Endometrial microvascular endothelial cells (primary cell): ENCODE data around the gene DPYSL3. TPM values are rescaled to one million over a fixed set of nuclear protein-coding genes. Genes with fewer than 3 reads are reported as not detected.

Experiments used
- in situ Hi-C: cut with HindIII; loops from 2 replicates; pipeline ENCODE4 v1.10.0; 2017; ENCODE audit warnings: low sequenced_read_pairs, low pct_unique_long_range_greater_than_20kb; ENCODE audit errors: inconsistent ontology term
- total RNA-seq: library from RNA; depleted of rRNA; stranded (reverse); fragments of >200 nt; gene quantifications from one replicate; pipeline ENCODE4 v1.2.3, GENCODE V29; 2015; ENCODE audit errors: inconsistent ontology term

DPYSL3 gene
- total RNA-seq, 1 donor from 2014 or later: 67.1 TPM

DNA sequence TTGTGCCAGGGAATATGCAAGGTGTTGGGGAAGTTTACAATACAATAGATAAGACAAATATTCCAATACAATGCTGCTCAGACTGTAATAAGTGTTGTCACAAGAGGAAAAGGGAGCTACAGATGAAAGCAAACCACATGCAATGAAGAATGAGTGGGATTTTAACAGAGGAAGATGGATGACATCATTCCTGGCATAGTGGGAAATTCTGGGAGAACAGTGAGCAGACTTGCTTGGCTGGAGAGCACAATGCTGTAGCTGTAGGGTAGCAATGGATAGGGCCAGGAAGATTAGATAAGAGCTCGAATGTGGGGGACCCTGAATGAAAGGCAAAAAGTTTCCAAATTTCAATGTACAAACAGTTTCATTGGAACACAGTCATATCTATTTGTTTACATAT is 9.5 kb upstream of the DPYSL3 start:
- in situ Hi-C loops: no loop called here

DNA sequence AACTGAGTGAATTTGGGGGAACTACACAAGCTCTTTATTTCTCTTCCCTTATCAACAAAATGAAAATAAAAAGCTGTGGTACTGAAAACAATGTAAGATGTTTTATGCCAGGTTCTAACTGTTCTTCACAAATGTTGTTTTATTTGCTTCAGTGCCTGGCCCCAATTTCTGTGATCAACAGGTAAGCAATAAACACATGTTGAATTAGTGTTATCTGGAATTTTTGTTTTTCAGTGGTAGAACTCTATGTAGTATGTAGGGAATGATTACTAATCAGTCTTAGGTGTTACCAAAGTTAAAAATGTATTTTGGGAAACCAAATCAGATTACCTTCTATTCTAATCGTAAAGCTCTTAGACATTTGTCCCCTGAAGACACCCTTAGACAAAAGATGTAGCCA is 7.5 kb upstream of the DPYSL3 start:
- in situ Hi-C loops: no loop called here

DNA sequence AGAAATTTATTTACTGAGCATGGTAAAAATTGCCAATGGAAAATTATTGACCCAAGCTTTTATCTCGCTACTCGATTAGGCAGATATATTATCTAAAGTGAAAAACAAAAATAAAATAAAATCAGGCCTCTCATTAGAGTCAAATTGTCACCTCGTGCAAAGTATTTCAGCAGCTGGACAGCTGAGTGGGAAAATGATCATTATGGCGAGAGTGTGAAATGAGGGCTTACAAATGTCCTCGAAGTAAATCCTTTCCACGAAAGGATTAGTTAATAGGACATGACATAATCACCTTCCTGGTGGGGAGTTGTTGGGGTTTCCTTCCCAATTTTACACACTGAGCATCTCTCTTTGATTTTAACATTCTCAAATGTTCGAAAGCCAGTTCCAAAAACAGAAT is 5.4 kb upstream of the DPYSL3 start:
- in situ Hi-C loops: no loop called here

DNA sequence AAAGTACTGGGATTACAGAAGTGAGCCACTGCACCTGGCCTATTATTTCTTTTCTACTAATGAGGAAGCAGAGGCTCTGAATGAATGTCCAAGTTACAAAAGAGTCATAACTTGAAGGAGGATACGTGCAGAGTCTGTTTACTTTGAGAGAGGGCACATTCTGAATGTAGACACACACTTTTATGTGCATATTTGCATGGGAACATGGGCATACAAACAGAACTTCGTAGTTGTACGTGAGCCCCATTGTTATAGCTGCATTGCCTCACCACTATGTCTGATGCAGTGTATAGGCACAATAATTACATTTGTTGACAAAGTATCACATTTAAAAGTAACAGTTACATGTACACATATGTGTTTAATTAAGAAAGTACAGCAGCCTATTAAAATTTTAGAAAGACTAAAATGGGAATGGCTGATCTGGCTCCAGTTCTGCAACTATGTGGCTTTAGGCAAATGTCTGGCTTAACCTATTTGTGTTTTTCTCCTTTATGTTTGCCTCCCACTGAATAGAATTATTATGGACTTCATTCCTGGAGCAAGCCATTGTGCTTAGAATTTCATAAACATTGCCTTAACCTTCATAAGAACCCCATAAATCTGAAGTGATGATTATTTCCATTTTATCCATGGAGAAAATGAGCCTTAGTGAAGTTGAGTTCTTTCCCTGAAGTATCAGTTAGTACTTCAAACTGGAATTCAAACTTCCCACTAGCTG is 3.0 kb upstream of the DPYSL3 start:
- in situ Hi-C loops: no loop called here

DNA sequence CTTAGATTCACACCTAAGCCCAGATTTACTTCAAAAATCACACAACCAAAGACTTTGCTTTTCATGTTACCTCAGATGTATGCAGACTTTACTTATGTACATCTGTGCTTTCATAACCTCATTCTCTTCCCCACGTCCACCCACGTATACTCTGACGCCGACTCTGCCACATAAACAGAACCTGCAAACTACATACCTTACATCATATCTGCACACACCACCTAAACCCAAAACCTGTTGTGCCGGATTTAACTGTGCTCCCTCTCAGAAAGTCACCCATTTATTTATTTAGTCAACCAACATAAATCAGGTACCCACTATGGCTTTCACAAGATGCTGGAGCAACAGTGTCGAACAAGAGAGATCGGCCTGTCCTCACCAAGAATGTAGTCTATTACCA is 1.0 kb upstream of the DPYSL3 start:
- in situ Hi-C loops: no loop called here

DNA sequence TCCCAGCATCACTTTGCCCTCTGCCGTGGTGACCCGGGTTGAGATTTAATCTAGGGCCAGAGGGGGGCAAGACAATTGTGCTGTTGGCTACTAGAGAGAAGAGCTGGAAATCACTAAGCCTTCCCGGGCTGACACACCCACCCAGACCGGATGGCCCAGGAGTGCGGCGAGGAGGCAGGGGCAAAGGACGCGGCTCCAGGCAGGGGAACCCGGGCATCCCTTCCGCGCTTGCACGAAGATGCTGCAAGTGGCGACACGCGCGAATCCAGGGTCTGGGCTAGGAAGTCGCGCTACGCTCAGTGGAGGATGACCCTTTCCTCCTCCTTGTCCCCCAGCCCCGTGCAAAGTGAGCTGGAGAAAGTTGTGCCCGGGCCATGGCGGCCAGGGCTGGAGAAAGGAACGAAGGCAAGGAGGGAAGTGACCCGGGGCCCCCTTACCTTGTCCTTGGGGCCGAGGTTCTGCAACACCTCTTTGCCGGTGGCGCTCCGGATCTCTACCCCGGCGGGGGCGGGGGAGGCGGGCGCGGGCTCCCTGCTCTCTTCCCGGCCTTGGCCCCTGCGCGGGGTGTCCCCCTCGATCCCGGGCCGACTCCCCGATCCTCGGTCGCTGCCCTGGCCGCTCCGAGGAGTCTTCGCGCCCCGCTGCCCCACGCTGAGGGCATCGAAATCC is 693 bp downstream of the DPYSL3 start:
- in situ Hi-C loops: no loop called here

DNA sequence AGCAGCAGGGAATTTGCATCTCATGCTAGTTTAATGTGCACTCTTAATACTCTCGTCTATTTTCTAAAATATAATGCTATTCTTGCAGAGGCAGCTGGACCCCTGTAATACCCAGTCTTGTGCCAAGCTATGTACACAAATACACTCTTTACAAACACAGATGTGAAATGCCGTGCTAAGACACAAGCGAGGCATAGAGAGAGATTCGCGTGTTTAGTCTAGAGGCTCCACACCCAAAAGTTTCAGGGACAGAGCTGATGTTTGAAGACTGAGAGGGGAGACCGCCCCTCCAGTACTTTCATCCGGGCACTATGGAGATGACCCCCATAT is 1.2 kb downstream of the DPYSL3 start:
- in situ Hi-C loops: no loop called here

DNA sequence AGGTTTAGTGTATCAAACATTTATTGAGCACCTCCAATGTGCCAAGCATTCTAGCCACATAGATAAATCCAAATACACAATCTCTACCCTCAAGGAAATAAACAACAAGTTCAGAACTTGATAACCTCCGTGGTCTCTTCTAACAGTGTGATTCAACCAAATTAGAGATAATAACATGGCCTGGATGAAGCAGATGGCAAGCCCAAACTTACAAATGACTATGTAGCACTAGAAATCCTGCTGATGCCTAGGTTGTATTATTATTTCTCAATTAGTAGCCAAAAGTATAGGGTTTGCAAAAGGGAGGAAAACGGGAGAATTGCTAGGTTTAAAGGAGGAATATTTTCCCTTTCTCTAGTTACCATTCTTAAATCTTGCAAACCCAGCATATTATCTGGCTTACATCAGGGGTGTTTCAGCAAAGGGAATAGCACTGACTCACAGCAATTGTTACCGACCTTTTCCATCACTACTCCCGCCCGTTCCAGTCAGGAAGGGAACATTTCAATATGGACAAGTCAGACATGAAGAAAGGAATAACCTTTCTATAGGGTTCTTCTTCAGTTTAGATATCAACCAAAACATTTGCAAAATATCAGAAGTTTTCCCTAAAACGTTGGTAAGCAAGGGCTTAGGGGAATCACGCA is 2.3 kb downstream of the DPYSL3 start:
- in situ Hi-C loops: no loop called here

DNA sequence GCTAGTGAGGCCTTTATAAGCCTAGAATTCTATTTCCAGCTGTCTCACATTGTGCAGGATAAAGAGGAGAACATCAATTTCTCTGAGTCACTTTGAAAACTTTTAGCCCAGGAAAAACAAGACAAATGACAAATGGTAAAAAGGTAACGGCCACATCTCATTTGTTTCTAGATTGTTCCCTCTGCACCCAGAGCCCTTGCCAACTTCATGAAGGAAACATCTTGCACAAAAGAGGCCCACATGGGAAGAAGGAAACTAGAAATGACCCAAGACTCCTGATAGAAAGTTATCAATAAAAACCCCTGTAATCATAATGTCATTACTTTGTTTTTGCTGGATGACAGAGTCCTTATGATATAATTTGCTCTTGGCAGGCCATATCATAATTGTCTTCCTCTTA is 5.3 kb downstream of the DPYSL3 start:
- in situ Hi-C loops: no loop called here

DNA sequence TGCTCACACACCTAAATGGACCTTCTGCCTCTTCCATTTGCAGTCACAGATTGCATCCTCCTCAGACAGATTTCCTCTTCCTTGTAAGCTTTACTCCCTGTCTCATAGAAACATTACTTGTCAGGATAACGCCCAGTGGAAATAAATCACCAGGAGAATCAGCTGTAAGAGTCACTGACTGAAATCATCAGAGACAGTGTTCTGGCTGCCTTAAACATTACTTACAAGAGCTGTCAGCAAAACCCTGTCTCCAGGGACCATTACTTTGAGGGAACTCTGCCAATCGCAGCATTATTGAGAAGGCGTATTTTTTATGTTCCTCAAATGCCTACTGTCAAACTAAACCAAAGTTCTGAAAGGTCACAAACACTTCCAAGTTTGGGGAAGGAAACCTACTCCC is 5.9 kb downstream of the DPYSL3 start:
- in situ Hi-C loops: no loop called here

DNA sequence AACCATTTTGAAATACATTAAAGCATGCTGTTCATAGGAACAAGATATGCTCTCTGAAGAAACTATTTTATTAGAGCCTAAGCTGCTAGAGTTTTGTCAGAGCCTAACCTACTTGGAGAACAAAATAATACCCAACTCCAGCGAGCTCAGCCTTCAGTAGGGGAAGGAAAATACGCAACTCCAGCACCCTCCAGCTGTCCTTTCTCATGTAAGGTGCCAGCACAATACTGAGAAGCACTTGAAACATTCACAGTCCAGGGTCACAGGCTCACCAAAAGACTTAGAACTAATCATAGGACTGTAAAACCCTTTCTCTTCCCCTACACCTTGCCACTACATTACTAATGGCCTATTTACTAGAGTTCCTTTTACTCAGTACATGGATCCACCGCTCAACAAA is 18.9 kb downstream of the DPYSL3 start:
- in situ Hi-C loops: no loop called here

DNA sequence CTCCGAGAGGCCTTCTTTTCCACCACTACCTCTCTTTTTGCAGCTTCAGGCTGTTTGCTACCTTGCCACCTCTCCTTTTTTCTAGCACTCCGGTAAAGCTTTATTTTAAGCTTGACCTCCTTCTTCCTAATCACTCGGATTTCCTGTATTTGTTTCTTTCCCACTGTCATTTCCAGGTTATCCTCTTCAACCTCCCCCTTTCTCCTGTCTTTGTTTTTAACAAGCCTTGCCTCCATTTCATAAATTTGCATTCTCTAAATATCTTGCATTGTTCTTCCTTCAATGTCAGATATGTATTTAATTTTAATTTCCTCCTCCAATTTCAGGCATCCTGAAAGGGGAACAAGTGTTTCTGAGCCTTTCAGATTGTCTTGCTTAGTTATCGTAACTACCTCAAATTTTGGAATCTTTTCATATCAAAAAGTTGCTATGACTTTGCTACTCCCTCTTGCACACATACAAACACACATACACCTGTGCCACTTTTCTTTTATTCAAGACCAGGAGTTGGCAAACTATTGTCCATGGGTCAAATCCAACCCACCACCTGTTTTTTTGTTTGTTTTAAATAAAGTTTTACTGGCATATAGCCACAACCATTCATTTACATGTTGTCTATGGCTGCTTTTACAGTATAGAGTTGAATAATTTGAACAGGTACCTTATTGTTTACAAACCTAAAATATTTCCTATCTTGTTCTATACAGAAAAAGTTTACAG is 22.7 kb downstream of the DPYSL3 start:
- in situ Hi-C loops: no loop called here

DNA sequence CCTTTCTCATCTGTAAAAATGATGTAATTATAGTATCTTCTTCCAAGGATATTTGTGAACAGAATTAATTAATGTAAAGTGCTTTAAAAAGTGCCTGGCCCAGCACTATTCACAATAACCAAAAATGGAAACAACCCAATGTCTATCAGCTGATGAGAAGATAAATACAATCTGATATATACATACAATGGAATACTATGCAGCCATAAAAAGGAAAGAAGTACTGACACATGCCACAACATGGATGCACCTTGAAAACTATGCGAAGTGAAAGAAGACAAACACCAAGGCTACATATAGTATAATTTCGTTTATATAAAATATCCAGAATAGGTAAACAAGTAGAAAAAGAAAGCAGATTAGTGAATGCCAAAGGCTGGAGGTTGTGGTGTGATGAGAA is 24.1 kb downstream of the DPYSL3 start:
- in situ Hi-C loops: no loop called here

DNA sequence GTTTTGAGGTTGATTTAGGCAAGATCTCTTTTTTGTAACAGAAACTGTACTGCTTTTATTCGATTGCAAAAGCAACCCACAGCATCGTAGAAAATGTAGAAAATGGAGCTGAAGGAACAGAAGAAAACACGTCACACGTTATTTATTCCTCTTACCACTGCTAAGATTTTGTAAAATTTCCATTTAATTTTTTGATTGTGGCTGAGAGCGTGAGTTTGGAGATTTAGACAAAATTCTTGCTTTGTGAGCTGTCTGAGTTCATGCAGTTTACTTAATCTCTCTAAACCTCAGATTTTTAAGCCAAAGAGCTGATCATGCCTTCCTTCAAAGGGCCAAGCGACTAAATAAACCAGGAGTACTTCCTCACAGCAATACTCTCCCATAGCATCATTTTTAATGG is 24.8 kb downstream of the DPYSL3 start:
- in situ Hi-C loops: no loop called here

DNA sequence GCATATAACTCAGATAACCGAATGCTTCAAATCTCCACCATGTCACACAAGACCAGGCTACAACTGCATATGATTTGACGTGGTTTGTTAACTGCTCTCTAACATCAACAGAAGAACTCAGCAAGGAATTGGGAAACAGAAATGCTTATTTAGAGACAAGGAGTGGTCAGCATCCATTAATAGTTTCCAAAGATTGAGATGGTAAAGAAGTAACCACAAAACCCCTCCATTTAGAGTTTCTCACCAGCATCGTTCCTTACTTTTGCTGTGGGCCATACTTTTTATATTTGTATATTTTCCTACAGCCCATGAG is 25.2 kb downstream of the DPYSL3 start:
- in situ Hi-C loops: no loop called here

DNA sequence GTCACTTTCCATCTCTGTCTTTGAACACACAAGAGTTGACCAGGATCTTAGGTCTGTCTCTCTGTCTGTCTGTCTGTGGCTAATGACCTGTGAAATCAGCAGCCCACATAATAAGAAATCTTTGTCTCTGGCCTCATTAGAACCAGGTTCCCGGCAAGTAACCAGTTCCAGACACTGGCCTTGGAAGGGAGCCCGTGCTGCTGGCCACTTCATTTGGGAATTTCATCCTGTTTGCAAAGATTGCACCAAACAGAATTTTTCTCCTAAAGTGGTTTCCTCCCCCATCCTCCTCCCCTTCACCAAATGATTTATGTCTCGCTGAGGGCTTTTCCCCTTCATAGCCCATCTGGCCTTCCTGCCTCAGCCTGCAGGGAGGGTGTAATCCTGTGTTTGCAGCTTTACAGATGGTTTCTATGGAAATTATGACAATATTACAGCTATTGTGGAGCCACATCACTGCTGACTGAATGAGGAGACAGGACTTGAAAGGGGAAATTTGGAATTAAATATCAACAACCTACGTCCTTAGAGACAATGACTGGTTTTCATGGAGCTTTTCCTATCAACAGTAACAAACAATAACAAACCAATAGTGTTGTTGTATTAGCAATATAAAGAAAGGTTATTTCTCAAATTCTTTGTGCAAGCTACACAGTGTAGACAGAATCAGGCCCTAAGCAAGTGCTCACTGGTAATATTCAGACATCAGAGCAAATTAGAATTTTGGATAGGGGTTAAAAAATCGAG is 25.7 kb downstream of the DPYSL3 start:
- in situ Hi-C loops: no loop called here

DNA sequence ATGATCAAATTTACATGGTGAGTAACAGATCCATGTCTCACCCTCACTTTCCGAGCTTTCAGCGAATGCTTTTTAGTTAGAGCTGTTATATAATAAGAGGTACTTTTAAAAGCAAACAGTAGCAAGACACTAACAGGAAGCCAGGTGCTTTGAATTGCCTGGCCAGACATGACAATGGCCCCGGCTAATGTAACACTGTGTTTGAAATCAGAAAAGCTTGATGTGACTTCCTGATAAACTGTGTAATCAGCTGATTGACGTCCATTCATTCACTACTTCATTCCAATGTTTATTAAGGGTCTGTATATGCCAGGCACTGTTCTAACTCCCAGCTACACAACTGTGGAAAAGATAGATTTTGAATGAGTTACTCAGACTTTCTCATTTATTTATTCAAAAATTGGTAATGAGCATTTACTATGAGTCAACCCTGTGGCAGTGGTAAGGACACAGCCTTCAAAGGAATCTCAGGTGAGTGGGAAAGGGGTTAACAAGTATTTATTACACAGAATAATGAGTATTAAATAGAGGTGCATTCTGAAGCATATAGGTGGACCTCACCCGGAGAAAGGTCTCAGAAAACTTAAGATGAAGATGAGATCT is 26.6 kb downstream of the DPYSL3 start:
- in situ Hi-C loops: no loop called here

DNA sequence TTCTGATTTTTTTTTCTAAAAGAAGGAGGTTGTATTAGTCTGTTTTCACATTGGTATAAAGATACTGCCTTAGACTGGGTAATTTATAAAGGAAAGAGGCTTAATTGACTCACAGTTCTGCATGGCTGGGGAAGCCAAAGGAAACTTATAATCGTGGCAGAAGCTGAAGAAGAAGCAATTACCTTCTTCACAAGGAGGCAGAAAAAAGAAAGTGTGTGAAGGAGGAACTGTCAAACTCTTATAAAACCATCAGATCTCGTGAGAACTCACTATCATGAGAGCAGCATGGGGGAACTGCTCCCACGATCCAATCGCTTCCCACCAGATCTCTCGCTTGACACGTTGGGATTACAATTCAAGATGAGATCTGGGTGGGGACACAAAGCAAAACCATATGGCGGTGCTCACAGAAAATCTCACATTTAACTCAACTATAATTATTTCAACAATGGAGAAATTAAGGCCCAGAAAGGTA is 27.1 kb downstream of the DPYSL3 start:
- in situ Hi-C loops: no loop called here
